ENCODE data around the gene TYK2.
"Not testable (repeated sequence)": the region's sequence is repeated elsewhere in the genome, so short reads cannot be mapped to it uniquely, and the experiment has no call there.

The TYK2 gene

GRCh38 chr19:10407096-10407495 lies 26.7 kb upstream of the TYK2 start:
- no peak for DNase-seq

GRCh38 chr19:10406191-10406590 lies 25.8 kb upstream of the TYK2 start:
- no peak for DNase-seq

GRCh38 chr19:10404888-10405820 lies 24.8 kb upstream of the TYK2 start:
- DNase-seq, result no peak

GRCh38 chr19:10403137-10404021 lies 23.0 kb upstream of the TYK2 start, which contains the start of gene CDC37:
Gene CDC37, minus strand, starts transcription at chr19:10403542. Its CDS starts 63 bp downstream, at chr19:10403479.
- DNase-seq, result peak; percentile 96

- no peak for DNase-seq
Observed at GRCh38 chr19:10402441-10403038, 22.2 kb upstream of the TYK2 start.

GRCh38 chr19:10399878-10400277 lies 19.5 kb upstream of the TYK2 start:
- DNase-seq, result no peak

GRCh38 chr19:10399340-10399739 lies 19.0 kb upstream of the TYK2 start:
- not testable (repeated sequence) for DNase-seq

GRCh38 chr19:10398819-10399218 lies 18.4 kb upstream of the TYK2 start:
- no peak for DNase-seq

GRCh38 chr19:10395917-10396316 lies 15.5 kb upstream of the TYK2 start:
- no peak for DNase-seq

- DNase-seq, result no peak
Observed at GRCh38 chr19:10395436-10395835, 15.1 kb upstream of the TYK2 start.

GRCh38 chr19:10395003-10395402 lies 14.6 kb upstream of the TYK2 start:
- DNase-seq, result no peak

GRCh38 chr19:10393137-10393536 lies 12.8 kb upstream of the TYK2 start:
- DNase-seq, result no peak

- DNase-seq, result no peak
Observed at GRCh38 chr19:10392120-10392519, 11.7 kb upstream of the TYK2 start.

GRCh38 chr19:10390652-10391286 lies 10.4 kb upstream of the TYK2 start:
- peak; percentile 39 for DNase-seq

GRCh38 chr19:10389863-10390262 lies 9.5 kb upstream of the TYK2 start:
- no peak for DNase-seq

GRCh38 chr19:10388957-10389356 lies 8.6 kb upstream of the TYK2 start:
- peak; percentile 45 for DNase-seq

- DNase-seq, result no peak
Observed at GRCh38 chr19:10384580-10384979, 4.2 kb upstream of the TYK2 start.

- DNase-seq, result not testable (repeated sequence)
Observed at GRCh38 chr19:10383223-10383499, 2.8 kb upstream of the TYK2 start.

- no peak for DNase-seq
Observed at GRCh38 chr19:10379880-10380312, 476 bp downstream of the TYK2 start.

GRCh38 chr19:10378124-10378523 lies 2.2 kb downstream of the TYK2 start:
- no peak for DNase-seq

- DNase-seq, result not testable (repeated sequence)
Observed at GRCh38 chr19:10377140-10377640, 3.2 kb downstream of the TYK2 start.

GRCh38 chr19:10374931-10375330 lies 5.4 kb downstream of the TYK2 start:
- DNase-seq, result no peak

GRCh38 chr19:10372690-10373089 lies 7.7 kb downstream of the TYK2 start:
- no peak for DNase-seq

All from HCEC 1CT (cell line).